NCI-H187 (cell line): Measurements from ENCODE around the gene PDXDC1.
"Not testable (repeated sequence)": the region's sequence is repeated elsewhere in the genome, so short reads cannot be mapped to it uniquely, and the experiment has no call there.

Experiments
- DNase-seq, 2 experiments: peaks; one replicate each; lab custom pipeline; 2025; lab: John Stamatoyannopoulos, UW

Gene PDXDC1

GRCh38 chr16:15071916-15072769 lies 97.3 kb downstream of the PDXDC1 start:
- not testable (repeated sequence) for DNase-seq

GRCh38 chr16:15073101-15073500 lies 98.3 kb downstream of the PDXDC1 start:
- no peak for DNase-seq

GRCh38 chr16:15076161-15076560 lies 101.3 kb downstream of the PDXDC1 start:
- DNase-seq, result not testable (repeated sequence)

GRCh38 chr16:15080883-15081282 lies 106.1 kb downstream of the PDXDC1 start:
- DNase-seq, result not testable (repeated sequence)

- DNase-seq, result not testable (repeated sequence)
These were observed 108.0 kb downstream of the PDXDC1 start for GRCh38 chr16:15082788-15083187.

- not testable (repeated sequence) for DNase-seq
These were observed 115.9 kb downstream of the PDXDC1 start for GRCh38 chr16:15090663-15091269.

- not testable (repeated sequence) for DNase-seq
These were observed 118.7 kb downstream of the PDXDC1 start for GRCh38 chr16:15093571-15093954.

GRCh38 chr16:15093955-15094827 lies 119.4 kb downstream of the PDXDC1 start, which contains the start of gene RRN3:
Gene RRN3, minus strand, starts transcription at chr16:15094272. Its CDS starts 39 bp downstream, at chr16:15094233.
- peak; percentile 40 to 47 for DNase-seq

- DNase-seq, result not testable (repeated sequence)
These were observed 121.8 kb downstream of the PDXDC1 start for GRCh38 chr16:15096583-15096972.

GRCh38 chr16:15099366-15099909 lies 124.6 kb downstream of the PDXDC1 start:
- not testable (repeated sequence) for DNase-seq

- not testable (repeated sequence) for DNase-seq
These were observed 125.7 kb downstream of the PDXDC1 start for GRCh38 chr16:15100372-15100987.

- not testable (repeated sequence) for DNase-seq
These were observed 153.0 kb downstream of the PDXDC1 start for GRCh38 chr16:15127641-15128425.

GRCh38 chr16:15130256-15130932 lies 155.6 kb downstream of the PDXDC1 start:
- DNase-seq, result not testable (repeated sequence)

GRCh38 chr16:15130943-15131700 lies 156.3 kb downstream of the PDXDC1 start:
- DNase-seq, result not testable (repeated sequence)

GRCh38 chr16:15132719-15133428 lies 158.0 kb downstream of the PDXDC1 start:
- not testable (repeated sequence) for DNase-seq

- DNase-seq, result not testable (repeated sequence)
These were observed 158.7 kb downstream of the PDXDC1 start for GRCh38 chr16:15133554-15133953.

GRCh38 chr16:15134752-15135482 lies 160.1 kb downstream of the PDXDC1 start:
- DNase-seq, result not testable (repeated sequence)
